DND-41 (cell line): Measurements from ENCODE around the gene ELMO3.

Experiments
- CTCF ChIP-seq: IDR thresholded peaks from 2 replicates; pipeline ENCODE4 v1.5.1; 2012; ENCODE audit warnings: borderline replicate concordance, low read length, moderate library complexity, mild to moderate bottlenecking; ENCODE audit not compliant: poor library complexity, severe bottlenecking; ENCODE audit errors: extremely low read depth
- EZH2 ChIP-seq: IDR thresholded peaks from 3 replicates; pipeline ENCODE4 v1.6.1; 2012; ENCODE audit warnings: borderline replicate concordance, low read depth, mild to moderate bottlenecking, moderate library complexity, low read length, inconsistent platforms; ENCODE audit not compliant: severe bottlenecking

DNA sequence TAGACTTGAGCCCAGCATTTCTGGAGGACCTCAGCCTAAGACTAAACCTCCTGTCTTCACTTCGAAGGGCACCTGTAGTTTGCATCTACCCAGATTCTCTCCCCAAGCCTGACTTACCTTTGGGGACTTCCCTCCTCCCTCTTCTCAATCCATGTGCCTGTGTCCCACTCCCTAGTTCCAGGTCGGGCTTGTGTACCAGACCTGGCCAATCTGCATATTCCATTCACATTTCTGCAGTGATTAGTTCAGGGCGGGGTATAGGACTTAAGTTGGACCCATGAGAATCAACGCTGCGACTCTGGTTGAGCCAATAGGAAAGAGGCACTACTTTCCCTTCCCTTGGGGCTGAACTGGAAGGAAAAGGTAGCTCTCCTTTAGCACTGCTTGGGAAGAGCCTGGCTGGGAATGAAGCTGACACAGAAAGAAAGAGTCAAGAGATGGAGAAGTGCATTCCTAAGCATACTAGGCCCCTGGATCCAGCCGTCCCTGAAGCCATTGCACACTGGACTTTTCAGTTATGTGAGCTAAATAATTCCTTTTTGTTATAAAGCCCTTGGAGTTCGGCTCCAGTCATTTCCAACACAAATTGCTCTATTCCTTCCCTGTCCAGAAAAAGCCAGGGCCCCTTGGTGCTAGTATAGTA lies 41.7 kb upstream of the ELMO3 start:
- TF ChIP-seq CTCF (no peak), EZH2 (no peak)
